T-helper 2 cell treated with Interferon-gamma antibody and Interleukin-4, amounts not matched to agents 100 ng/mL and 5 ng/mL, for 36 hours (primary cell): ENCODE measurements around the gene HSH2D. TPM values are rescaled to one million over a fixed set of nuclear protein-coding genes. Genes with fewer than 3 reads are reported as not detected.

Source experiments
- total RNA-seq: library from RNA; stranded (reverse); gene quantifications from 2 replicates; pipeline ENCODE4 v1.2.3, GENCODE V29; 2022

Gene HSH2D
- total RNA-seq, 1 donor from 2014 or later = 48.0 TPM

Other genes with a start within 250 kb of the HSH2D start
- gene CYP4F2, start 245.6 kb upstream of the HSH2D start, total RNA-seq = not detected in 2 replicates
- gene CYP4F11, start 209.2 kb upstream of the HSH2D start, total RNA-seq = not detected in 2 replicates
- gene OR10H4, start 194.7 kb upstream of the HSH2D start, total RNA-seq = not detected in 2 replicates
- 515 and 526 TPM in 2 replicates for gene TPM4, start 67.2 kb upstream of the HSH2D start, total RNA-seq
- 199 and 201 TPM in 2 replicates for gene RAB8A, start 31.8 kb upstream of the HSH2D start, total RNA-seq
- not detected in 2 replicates for gene CIB3, start 29.8 kb downstream of the HSH2D start, total RNA-seq
- 70.7 and 72.1 TPM in 2 replicates for gene FAM32A, start 41.7 kb downstream of the HSH2D start, total RNA-seq
- 151 and 152 TPM in 2 replicates for gene AP1M1, start 54.2 kb downstream of the HSH2D start, total RNA-seq
- gene KLF2, start 181.1 kb downstream of the HSH2D start, total RNA-seq = 216 and 219 TPM in 2 replicates